Rectal smooth muscle tissue (tissue), 1 donor: ENCODE measurements around the gene LRP1B.

Source experiments
- H3K27ac ChIP-seq: one replicate; pipeline ENCODE4 v1.7.0; 2013; ENCODE audit warnings: low read depth, low read length, inconsistent platforms
- H3K27me3 ChIP-seq: one replicate; pipeline ENCODE4 v1.7.0; 2013; ENCODE audit warnings: low read length; ENCODE audit not compliant: control insufficient read depth, insufficient read depth
- H3K36me3 ChIP-seq: one replicate; pipeline ENCODE4 v1.7.0; 2013; ENCODE audit warnings: low read length; ENCODE audit not compliant: control insufficient read depth, insufficient read depth
- H3K4me1 ChIP-seq: one replicate; pipeline ENCODE4 v1.7.0; 2013; ENCODE audit warnings: low read length; ENCODE audit not compliant: control insufficient read depth, insufficient read depth
- H3K4me3 ChIP-seq: one replicate; pipeline ENCODE4 v1.7.0; 2013; ENCODE audit warnings: low read length
- H3K9ac ChIP-seq: one replicate; pipeline ENCODE4 v1.7.0; 2013; ENCODE audit warnings: low read length

LRP1B gene

DNA sequence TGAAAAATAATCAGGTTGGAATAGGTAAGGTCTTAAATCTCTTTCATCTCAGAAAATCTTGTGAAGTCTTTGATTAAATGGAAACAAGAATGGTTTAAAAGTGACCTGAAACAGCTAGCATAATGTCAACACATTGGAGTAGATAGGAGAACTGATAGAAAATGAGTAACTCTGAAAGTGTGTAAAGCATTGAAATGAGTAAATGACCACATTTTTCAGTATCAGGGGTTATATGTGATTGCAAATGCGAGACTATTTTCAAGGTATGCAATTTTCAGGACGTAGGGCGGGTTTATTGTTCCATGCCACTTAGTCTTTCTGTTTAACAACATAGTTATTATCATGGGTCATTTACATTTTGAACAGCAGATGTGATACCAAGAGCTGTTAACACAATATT lies 1383.2 kb downstream of the LRP1B start:
- no peak overlapping the region for H3K9ac ChIP-seq
- no peaks in the 10 kb centered on the region for H3K4me1 ChIP-seq
- no peaks in the 10 kb centered on the region for H3K36me3 ChIP-seq
- H3K4me3 ChIP-seq, result no peak overlapping the region
- H3K27ac ChIP-seq, result no peak overlapping the region
- no peaks in the 10 kb centered on the region for H3K27me3 ChIP-seq

GRCh38 chr2:140747090-140747489 lies 1383.7 kb downstream of the LRP1B start:
- no peaks in the 10 kb centered on the region for H3K27me3 ChIP-seq
- H3K4me1 ChIP-seq, result no peaks in the 10 kb centered on the region
- H3K27ac ChIP-seq, result no peak overlapping the region
- no peaks in the 10 kb centered on the region for H3K36me3 ChIP-seq
- H3K4me3 ChIP-seq, result no peak overlapping the region
- H3K9ac ChIP-seq, result no peak overlapping the region

GRCh38 chr2:140744379-140744778 lies 1386.4 kb downstream of the LRP1B start:
- H3K27ac ChIP-seq, result no peak overlapping the region
- no peaks in the 10 kb centered on the region for H3K27me3 ChIP-seq
- no peaks in the 10 kb centered on the region for H3K4me1 ChIP-seq
- no peaks in the 10 kb centered on the region for H3K36me3 ChIP-seq
- H3K4me3 ChIP-seq, result no peak overlapping the region
- H3K9ac ChIP-seq, result no peak overlapping the region

DNA sequence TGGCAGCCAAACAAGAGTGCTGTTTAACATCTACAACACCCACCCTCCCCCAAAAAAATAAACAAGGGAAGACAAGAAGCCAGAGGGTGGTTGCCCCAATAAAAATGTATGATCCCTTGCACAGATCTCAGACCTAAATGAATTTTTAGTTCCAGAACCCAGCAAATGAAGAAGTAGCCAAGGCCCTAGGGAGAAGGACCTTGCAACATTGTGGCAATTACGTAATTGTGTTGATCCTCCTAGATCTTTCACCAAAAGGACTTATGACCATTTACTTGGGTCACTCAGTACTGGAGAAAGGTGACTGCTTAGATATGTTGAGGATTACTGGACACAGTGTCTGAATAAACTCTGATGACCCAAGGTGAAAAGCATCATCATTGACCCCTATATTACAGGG lies 1393.8 kb downstream of the LRP1B start:
- no peaks in the 10 kb centered on the region for H3K4me1 ChIP-seq
- H3K36me3 ChIP-seq, result no peaks in the 10 kb centered on the region
- H3K27ac ChIP-seq, result no peak overlapping the region

DNA sequence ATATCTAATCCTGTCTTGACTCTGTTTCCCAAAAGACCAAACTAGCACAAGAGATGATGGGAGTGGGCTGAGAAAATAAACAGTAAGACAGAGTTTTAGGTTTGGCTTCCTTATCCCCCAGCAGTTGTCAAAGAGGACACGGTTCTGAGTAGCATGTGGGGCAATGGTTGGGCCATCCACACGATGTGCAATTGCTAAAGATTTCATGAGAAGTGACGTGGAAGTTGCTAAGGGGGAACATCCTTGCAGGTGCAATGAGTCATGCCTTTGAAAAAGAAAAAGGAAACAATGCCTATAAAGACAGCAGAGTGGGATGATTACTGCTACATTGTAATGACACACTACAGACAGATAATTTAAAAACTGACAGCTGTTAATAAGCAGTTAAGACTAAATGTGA lies 1395.8 kb downstream of the LRP1B start:
- Histone ChIP-seq H3K4me1 (no peaks in the 10 kb centered on the region), H3K27me3 (no peaks in the 10 kb centered on the region), H3K4me3 (no peak overlapping the region), H3K36me3 (no peaks in the 10 kb centered on the region), H3K9ac (no peak overlapping the region), H3K27ac (no peak overlapping the region)

More for the DNA sequence above, 1393.8 kb downstream of the LRP1B start:
- Histone ChIP-seq H3K9ac (no peak overlapping the region), H3K4me3 (no peak overlapping the region), H3K27me3 (no peaks in the 10 kb centered on the region)

- Histone ChIP-seq H3K9ac (no peak overlapping the region), H3K27me3 (no peaks in the 10 kb centered on the region), H3K4me1 (no peaks in the 10 kb centered on the region), H3K27ac (no peak overlapping the region), H3K4me3 (no peak overlapping the region), H3K36me3 (no peaks in the 10 kb centered on the region)
Measured at GRCh38 chr2:140718999-140719398, 1411.8 kb downstream of the LRP1B start.

DNA sequence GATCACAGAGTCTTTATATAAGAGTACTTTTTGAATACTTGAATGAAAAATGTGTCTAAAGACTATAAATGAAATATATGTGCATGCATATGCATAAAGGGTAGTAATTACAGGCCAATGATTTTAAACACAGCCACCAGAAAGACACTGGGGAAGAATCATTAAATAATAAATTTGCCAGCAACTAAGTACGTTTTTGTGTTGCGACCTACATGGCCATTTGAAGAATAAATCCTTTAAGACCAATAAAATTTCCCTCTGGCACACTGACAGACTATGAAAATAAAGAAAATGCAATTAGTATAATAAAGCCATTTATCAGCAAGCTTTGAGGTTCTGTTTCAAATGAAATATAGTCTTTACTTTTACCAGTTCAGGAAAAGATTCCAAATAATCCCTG lies 1413.3 kb downstream of the LRP1B start:
- Histone ChIP-seq H3K4me3 (no peak overlapping the region), H3K9ac (no peak overlapping the region), H3K36me3 (no peaks in the 10 kb centered on the region), H3K27me3 (no peaks in the 10 kb centered on the region), H3K27ac (no peak overlapping the region), H3K4me1 (no peaks in the 10 kb centered on the region)

- H3K4me3 ChIP-seq, result no peak overlapping the region
- H3K27me3 ChIP-seq, result no peaks in the 10 kb centered on the region
- no peak overlapping the region for H3K9ac ChIP-seq
- no peak overlapping the region for H3K27ac ChIP-seq
- no peaks in the 10 kb centered on the region for H3K36me3 ChIP-seq
- H3K4me1 ChIP-seq, result no peaks in the 10 kb centered on the region
Measured at GRCh38 chr2:140714586-140714985, 1416.2 kb downstream of the LRP1B start.

GRCh38 chr2:140711867-140712266 lies 1418.9 kb downstream of the LRP1B start:
- Histone ChIP-seq H3K27me3 (no peaks in the 10 kb centered on the region), H3K9ac (no peak overlapping the region), H3K4me3 (no peak overlapping the region), H3K4me1 (no peaks in the 10 kb centered on the region), H3K27ac (no peak overlapping the region), H3K36me3 (no peaks in the 10 kb centered on the region)

DNA sequence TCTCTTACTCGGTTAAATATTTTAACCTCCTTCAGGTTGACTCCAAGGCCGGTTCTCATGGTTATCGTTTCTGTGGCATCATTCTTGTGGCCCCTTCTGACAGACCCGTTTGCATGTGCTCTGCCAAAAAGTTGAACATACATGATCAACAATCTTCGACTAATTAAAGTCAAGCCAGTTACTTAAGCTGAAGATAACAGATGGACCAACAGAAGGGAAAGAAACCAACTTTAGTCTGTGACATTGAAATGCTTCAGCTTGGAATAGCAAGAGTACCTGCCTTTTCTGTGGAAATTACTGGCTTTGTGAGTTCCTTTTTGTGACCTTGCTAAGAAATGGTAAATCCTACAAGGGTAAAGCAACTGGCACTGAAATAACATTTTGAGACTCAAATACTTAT lies 1429.1 kb downstream of the LRP1B start:
- no peaks in the 10 kb centered on the region for H3K36me3 ChIP-seq
- H3K4me1 ChIP-seq, result no peaks in the 10 kb centered on the region
- no peak overlapping the region for H3K9ac ChIP-seq
- no peaks in the 10 kb centered on the region for H3K27me3 ChIP-seq
- H3K4me3 ChIP-seq, result no peak overlapping the region
- H3K27ac ChIP-seq, result no peak overlapping the region

DNA sequence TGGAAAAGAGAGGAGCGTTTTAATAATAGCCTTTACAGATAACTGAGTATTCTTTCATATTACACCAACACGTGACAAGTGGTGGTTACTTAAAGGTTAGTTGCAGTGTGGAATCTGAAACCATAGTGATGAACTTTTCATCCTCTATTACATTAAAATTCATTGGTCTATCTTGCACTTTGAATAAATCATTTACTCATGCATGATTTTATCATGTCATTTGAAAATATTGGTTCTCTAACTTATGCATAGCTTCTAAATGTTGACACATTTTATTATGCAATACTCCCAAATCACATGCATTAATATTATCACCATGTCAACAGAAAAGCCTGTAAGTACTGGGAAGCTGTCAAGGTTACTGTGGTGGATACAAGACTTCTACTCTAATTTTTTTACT lies 1432.2 kb downstream of the LRP1B start:
- H3K36me3 ChIP-seq, result no peaks in the 10 kb centered on the region
- no peak overlapping the region for H3K27ac ChIP-seq
- no peak overlapping the region for H3K4me3 ChIP-seq
- no peak overlapping the region for H3K9ac ChIP-seq
- H3K4me1 ChIP-seq, result no peaks in the 10 kb centered on the region
- H3K27me3 ChIP-seq, result no peaks in the 10 kb centered on the region

DNA sequence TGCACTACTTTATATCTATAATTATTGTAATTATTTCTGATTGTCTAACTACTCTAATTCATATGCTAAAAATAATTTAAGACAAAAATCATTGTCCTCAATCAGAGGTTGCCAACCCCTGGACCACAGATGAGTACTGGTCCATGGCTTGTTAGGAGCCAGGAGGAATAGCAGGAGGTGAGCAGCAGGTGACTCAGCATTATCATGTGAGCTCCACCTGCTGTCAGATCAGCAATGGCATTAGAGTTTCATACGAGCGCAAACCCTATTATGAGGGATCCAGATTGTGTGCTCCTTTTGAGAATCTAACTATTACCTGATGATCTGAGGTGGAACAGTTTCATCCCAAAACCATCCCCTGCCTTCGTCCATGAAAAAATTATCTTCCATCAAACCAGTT lies 1434.4 kb downstream of the LRP1B start:
- no peak overlapping the region for H3K4me3 ChIP-seq
- H3K4me1 ChIP-seq, result no peaks in the 10 kb centered on the region
- no peaks in the 10 kb centered on the region for H3K36me3 ChIP-seq
- no peak overlapping the region for H3K9ac ChIP-seq
- H3K27me3 ChIP-seq, result no peaks in the 10 kb centered on the region
- no peak overlapping the region for H3K27ac ChIP-seq

DNA sequence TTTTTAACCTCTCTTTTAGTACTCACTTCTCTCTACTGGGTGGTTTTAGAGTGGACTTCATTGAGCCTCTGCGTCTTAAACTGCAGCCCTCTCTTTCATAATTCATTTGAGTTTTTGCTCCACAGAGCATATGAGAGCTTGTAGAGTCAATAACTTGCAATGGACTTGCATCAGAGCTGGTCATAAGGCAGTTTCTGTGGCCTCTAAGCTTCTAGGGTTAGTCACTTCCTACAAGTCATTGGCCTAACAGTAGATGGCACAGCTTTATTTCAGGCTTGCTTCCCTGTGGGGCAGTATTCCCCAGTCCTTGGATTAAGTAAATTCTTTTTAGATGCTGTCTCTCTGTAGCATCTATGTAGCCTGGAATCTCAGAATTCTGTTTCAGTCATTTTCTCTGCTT lies 1435.7 kb downstream of the LRP1B start:
- no peaks in the 10 kb centered on the region for H3K36me3 ChIP-seq
- H3K27me3 ChIP-seq, result no peaks in the 10 kb centered on the region
- H3K9ac ChIP-seq, result no peak overlapping the region
- H3K27ac ChIP-seq, result no peak overlapping the region
- no peaks in the 10 kb centered on the region for H3K4me1 ChIP-seq
- no peak overlapping the region for H3K4me3 ChIP-seq

- Histone ChIP-seq H3K4me3 (no peak overlapping the region), H3K4me1 (no peaks in the 10 kb centered on the region), H3K27me3 (no peaks in the 10 kb centered on the region)
Measured at GRCh38 chr2:140687825-140688224, 1443.0 kb downstream of the LRP1B start.

More at GRCh38 chr2:140687825-140688224, 1443.0 kb downstream of the LRP1B start:
- no peak overlapping the region for H3K9ac ChIP-seq
- no peak overlapping the region for H3K27ac ChIP-seq
- no peaks in the 10 kb centered on the region for H3K36me3 ChIP-seq
